GM19099 (cell line): Measurements from ENCODE around the gene GALNT10.

Experiments
- POLR2A ChIP-seq: IDR thresholded peaks from 3 replicates; pipeline ENCODE4 v1.6.1; 2011; ENCODE audit warnings: low read depth; ENCODE audit not compliant: insufficient read length; ENCODE audit errors: extremely low read depth

GALNT10 gene

DNA sequence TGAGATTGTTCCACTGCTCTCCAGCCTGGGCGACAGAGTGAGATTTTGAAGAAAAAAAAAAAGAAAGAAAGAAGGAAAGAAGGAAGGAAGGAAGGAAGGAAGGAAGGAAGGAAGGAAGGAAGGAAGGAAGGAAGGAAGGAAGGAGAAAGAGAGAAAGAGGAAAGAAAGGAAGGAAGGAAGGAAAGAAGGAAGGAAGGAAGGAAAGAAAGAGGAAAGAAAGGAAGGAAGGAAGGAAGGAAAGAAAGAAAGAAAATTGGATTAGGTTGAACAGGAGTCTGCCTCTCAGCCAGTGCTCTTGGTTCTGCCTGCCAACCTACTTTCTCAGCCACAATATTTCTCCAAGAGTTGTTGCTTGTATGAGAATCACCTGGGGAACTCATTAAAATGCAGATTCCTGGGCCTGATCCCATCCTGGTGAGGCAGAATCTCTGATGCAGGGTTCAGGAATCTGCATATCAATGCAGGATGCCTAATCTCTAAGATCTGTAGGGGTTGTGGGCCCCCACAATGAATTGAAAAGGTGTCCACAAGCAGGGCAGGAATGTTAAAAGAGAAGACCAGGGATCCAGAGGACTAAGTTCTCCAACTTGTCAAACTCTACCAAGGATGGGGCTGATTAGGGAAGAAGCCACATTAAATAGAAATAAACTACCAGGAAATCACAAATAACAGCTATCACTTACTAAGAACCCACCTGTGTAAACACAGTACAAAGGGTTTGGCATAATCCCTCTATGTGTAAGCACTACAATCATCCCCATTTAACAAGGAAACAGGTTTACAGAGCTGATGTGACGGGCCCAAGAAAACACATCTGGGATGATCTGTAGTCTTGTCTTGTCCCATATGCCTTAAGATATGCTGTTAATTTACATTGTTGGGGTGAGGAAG is 23.4 kb upstream of the GALNT10 start:
- no peak for TF ChIP-seq POLR2A

DNA sequence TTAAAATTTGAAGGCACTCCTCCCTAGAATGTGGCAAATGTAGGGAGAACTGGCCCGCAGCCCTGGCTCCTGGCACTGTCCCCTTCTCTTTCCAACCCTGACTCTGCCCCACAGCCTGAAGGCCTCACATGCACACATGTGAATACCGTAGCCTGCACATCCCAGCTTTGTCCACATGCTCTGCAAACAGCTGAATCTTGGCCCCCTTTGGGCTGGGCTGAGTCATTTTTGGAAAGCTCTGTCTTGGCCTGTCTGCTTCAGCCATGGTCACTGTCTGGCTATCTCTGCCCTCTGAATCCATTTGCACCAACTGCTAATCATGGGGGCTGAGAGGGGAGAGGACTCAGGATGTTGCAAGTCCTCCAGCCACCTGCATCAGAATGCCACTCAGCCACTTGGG is 22.1 kb upstream of the GALNT10 start:
- TF ChIP-seq POLR2A = no peak

DNA sequence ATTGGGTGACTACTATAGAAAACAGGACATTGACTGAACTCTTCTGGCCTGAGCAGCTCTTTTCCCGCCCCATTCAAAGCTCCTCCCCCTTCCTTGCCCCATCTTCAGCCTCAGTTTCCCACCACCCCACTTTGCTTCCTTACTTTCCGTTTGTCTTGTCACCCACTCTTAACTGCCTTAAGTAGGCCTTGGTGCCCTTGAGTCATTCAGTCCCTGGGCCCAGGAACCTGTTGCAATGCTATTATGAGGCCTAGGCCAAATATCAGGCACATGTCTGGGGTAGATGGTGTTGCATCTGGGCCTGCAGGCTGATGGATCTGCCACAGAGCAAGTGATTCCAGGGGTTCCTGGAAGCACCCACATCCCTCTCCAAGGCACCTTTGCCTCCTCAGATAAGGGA is 17.7 kb upstream of the GALNT10 start:
- TF ChIP-seq POLR2A = no peak

DNA sequence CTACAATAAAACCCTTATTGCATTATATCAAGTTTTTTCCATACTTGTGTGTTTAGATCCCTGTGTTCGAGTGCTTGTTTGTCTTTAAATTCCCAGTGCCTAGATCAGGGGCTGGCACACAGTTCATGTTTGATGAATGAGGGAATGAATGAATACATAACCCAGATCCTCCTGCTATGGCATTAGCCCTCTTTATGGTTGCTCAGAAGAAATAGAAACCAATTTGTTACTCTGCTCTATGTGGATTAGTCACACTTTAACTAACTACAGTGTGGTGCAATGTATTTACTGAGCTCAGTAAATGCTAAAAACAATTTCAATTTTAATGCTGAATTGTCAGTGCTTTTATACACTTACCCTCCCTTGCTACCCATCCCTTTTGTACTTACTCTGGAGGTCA is 16.4 kb upstream of the GALNT10 start:
- TF ChIP-seq POLR2A = no peak

DNA sequence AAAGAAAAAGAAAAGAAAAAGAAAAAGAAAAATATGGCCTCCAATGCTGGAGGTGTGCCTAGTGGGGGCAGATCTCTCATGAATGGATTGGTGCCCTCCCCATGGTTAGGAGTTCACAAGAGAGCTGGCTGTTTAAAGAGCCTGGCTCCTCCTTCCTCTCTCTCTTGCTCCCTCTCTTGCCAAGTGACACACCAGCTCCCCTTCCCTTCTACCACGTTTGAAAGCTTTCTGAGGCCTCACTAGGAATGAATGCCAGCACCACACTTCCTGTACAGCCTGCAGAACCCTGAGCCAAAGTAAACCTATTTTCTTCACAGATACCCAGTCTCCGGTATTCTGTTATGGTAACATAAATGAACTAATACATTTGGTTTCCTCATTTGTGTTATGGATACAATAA is 14.4 kb upstream of the GALNT10 start:
- no peak for TF ChIP-seq POLR2A

DNA sequence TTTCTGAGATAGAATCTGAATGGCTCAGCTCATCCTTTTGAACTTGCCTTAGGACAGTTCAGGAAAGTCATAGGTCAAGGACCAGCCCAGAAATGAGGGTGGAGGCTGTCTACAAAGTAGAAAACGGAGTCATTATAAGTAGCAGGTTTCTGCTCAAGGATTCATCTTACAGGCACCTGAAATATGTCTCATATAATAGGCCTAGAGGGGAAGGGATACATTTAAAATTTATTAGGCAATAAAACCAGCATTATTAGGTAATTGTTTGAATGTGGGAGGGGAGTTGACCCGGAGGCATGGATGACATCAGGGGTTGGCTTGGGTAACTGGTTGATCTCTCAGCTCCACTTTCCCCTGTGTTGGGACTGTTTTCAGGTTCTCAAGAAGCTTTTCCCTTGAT is 11.9 kb upstream of the GALNT10 start:
- no peak for TF ChIP-seq POLR2A

GRCh38 chr5:154179846-154180710 is 10.5 kb upstream of the GALNT10 start:
- no peak for TF ChIP-seq POLR2A

- TF ChIP-seq POLR2A = no peak
Measured at GRCh38 chr5:154181161-154181560, 9.4 kb upstream of the GALNT10 start.

DNA sequence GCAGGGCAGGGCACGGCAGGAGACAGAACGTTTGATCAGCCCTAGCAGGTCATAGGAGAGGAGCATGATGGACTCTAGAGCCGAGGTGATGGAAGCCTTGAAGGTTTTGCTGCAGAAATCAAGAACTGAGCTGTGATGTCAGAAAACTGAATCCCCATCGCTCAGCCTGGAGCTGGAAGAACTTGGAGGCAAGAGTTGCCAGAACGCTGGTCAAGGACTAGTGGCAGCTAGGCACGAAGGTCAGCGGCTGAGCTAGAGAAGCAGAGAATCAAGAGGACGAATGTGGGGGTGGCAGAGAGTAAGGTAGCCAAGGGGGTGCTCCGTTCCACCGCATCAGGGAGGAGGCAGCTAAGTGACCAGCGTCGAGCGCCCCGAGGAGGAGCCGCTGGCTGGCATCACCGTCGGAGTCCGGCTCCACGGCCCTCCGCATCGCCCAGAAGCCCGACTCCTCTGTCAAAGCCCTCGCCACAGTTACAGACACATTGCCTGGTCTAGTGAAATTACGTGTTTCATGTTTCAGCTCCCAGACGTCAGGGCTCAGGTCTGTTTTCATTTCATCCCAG is 1.2 kb upstream of the GALNT10 start:
- TF ChIP-seq POLR2A = no peak

- TF ChIP-seq POLR2A = no peak
Measured at GRCh38 chr5:154189819-154190594, 526 bp upstream of the GALNT10 start.

- no peak for TF ChIP-seq POLR2A
Measured at GRCh38 chr5:154191467-154192261, 1.1 kb downstream of the GALNT10 start.

DNA sequence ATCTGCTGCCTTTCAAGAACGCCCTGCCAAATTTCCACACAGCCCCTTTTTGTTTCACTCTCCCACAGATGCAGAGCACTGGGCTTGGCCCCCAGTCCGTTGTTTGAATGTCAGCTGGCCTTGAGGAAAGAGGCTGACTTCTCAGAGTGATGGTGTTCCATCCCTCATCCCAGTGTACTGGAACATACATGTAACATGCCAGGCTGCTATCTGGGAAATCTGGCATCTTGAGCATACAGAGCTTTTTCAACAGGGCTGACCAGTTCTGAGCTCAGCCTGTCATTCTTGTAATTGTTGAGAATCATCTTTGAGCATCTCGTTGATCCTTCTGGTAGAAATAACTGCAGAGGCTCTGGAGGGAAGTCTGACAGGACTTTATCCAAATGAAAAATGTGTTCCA is 2.8 kb downstream of the GALNT10 start:
- TF ChIP-seq POLR2A = no peak

DNA sequence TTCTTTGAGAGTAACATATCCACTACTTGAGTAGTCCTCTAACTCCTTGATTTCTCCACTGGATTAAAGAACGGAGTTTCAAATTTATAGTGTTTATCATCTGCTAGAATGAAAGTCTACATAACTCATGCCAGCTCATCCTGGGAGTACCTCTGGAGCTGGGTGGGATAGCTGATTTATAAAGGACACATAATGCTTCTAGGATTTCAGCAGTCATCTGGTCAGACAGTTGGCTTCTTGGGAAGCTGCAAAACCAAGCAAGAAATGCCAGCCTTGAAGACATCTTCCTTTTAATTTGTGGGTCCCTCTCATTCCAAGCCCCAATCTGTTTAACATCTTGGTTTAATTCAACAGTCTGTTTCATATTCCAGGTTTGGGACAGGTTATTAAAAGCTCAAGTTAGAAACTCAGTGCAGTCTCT is 3.2 kb downstream of the GALNT10 start:
- no peak for TF ChIP-seq POLR2A
